Measurements from ENCODE around the gene RNASE13.

Gene RNASE13

GRCh38 chr14:21066882-21067502, 32.4 kb upstream of the RNASE13 start:
- no peak for DNase-seq (ENCODE audit: low read depth in 2 of 2, low spot score in 1 of 2)

DNA sequence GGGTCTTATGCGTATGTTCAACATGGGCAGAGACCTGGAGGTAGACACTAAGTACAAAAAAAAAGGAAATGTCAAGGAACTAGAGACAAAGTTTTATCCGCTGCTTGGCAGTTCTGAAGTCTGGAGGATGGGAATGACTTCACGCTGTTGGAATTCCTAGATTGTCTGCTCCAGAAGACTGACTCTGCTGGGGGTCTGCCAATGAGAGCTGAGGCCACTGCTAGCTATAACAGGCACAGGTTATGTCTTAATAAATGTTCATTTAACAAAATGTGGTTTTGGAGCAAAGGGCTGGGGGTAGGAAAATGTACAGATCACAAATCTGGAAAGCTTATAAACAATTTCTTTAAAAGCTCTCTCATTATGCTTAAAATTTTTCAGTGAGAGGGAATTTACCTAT, 28.9 kb upstream of the RNASE13 start:
- no peak for DNase-seq (ENCODE audit: low read depth in 2 of 2, low spot score in 1 of 2)

DNA sequence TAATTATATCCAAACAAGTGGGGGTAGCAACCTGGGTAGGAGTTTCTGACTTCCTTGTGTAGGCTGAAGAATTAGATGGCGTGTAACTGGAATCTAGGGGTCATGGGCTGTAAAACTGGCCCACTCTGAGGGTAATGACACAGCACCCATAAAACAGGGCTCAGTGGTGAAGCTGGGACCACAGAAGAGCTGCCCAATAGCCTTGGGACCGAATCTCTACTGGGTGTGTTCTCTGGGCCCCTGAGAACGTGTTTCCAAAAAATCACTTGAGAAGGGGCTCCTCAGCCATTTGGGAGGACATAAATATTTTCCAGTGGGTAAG, 26.7 kb upstream of the RNASE13 start:
- no peak for DNase-seq (ENCODE audit: low read depth in 2 of 2, low spot score in 1 of 2)

GRCh38 chr14:21060614-21061346, 26.2 kb upstream of the RNASE13 start:
- DNase-seq (ENCODE audit: low read depth in 2 of 2, low spot score in 1 of 2): no peak

GRCh38 chr14:21059842-21060613, 25.4 kb upstream of the RNASE13 start:
- no peak for DNase-seq (ENCODE audit: low read depth in 2 of 2, low spot score in 1 of 2)

DNA sequence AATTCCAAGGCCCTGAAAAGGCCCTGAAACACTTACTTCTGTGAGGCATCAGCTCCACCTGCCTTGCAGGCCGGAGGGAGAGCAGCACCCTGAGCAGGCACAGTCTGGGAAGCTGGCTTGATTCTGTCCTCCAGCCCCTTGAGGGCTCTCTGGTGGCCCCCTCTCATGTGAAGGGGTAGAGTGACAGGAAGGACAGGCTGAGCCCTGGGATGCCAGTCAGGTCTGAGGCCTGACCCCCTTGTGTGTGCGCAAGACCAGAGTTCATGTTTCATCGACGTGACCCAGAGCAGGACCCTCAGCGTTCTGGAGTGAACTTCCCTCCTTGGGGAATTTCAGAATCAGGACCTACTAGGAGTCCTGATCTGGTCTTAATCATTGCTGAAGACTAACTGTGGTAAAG, 24.3 kb upstream of the RNASE13 start:
- DNase-seq (ENCODE audit: low read depth in 2 of 2, low spot score in 1 of 2): no peak

DNA sequence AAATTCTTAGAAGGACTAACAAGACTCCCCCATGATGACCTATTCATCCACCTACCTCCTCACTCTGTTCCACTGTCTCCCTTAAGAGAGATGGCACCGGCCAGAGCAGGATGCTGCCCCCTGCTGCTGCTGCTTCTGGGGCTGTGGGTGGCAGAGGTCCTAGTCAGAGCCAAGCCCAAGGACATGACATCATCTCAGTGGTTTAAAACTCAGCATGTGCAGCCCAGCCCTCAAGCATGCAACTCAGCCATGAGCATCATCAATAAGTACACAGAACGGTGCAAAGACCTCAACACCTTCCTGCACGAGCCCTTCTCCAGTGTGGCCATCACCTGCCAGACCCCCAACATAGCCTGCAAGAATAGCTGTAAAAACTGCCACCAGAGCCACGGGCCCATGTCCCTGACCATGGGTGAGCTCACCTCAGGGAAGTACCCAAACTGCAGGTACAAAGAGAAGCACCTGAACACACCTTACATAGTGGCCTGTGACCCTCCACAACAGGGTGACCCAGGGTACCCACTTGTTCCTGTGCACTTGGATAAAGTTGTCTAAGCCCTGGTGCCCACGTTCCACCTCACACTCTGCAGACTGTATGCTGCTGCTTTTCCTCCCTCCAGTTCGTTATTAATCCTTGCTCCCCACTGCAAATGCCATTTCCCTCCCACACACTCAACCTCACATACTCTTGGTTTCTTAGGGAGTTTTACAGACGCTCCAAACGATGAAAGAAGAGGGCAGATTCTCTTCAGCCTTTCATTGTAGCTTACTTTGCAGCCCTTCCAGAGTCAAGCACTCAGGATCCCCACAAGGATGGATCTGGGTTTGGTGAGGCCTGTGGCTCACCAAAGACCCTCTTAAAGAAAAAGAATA, 23.4 kb upstream of the RNASE13 start, which contains the start of gene RNASE8:
RNASE8 (plus strand) TSS at position 20 of the 873 bp plus-strand sequence; CDS start at position 91, 71 bp downstream.
- no peak for DNase-seq (ENCODE audit: low read depth in 2 of 2, low spot score in 1 of 2)

DNA sequence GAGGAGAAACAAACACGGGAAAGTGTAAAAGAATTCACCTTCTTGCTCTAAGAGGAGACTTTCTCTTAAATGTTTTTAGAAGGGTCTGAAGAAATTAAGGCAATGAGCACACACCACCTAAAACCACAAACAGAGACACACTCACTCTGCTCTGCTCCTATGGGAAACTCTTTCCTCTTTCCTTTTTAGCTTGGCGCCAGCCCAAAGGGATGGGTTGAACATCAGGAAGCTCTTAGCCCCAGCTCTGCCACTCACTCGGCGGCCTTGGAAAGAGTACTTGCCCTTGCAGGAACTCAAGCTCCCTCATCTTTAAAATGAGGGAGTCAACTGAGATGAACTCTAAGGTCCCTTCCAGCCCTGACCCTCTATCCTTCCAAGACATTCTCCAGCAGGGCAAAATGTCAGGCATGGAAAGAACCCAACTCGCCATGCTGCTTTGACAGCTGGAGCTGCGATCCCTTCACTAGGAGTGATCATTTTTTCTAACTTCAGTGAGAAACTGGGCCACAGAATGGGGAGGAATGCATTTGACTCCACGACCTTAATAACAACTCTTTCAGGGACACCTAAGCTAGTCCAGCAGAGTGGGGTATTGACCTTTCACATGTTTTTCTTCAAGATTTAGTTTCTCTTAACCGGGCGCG, 22.0 kb upstream of the RNASE13 start:
- no peak for DNase-seq (ENCODE audit: low read depth in 2 of 2, low spot score in 1 of 2)

- no peak for DNase-seq (ENCODE audit: low read depth in 2 of 2, low spot score in 1 of 2)
These were observed 21.0 kb upstream of the RNASE13 start for GRCh38 chr14:21055432-21056117.

- DNase-seq (ENCODE audit: low read depth in 2 of 2, low spot score in 1 of 2): no peak
These were observed 20.1 kb upstream of the RNASE13 start for GRCh38 chr14:21054768-21055145.

DNA sequence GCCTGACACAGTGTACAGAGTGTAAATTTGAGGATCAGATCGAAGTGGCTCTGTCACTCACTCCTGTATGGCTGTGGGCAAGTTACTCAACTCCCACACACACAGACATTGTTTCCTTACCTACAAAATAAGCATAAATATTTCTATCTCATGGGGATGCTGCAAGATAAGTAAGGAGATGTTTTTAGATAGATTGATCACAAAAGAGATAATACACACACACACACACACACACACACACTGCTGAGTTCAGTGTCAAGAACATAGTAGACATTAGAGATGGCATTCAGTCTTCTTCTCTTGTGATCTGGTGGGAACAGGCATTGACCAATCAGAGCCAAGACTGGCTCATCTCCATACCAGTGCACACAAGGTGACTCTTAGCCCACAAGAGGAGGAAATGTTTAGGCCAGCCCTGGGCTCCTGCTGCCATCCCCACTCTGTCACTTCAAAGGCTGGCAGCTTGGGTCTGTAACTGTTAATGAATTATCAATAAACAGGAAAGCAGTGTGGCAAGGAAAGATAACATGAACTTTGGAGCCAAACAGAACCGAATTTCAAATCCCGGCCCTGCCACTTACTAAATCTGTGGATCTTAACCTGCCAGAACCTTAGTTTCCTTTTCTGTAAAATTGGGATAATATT, 19.6 kb upstream of the RNASE13 start:
- DNase-seq (ENCODE audit: low read depth in 2 of 2, low spot score in 1 of 2): no peak

GRCh38 chr14:21053184-21054122, 18.8 kb upstream of the RNASE13 start:
- no peak for DNase-seq (ENCODE audit: low read depth in 2 of 2, low spot score in 1 of 2)

DNA sequence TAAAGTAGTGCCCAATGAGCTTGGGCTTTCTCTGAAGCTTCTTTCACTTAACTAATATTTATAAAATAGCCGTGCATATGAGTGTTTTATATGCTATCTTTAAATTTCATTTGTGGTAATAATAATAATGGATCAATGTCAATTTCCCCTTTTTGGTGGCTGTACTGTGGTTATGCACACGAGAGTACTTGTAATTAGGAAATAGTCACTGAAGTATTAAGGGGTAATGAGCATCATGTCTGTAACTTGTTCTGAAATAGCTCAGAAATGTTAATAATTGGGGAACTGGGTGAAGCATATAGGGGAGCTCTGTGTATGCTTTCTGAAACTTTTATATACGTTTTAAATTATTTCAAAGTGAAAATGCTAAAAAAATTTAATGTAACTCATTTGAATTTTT, 16.0 kb upstream of the RNASE13 start:
- no peak for DNase-seq (ENCODE audit: low read depth in 2 of 2, low spot score in 1 of 2)

DNA sequence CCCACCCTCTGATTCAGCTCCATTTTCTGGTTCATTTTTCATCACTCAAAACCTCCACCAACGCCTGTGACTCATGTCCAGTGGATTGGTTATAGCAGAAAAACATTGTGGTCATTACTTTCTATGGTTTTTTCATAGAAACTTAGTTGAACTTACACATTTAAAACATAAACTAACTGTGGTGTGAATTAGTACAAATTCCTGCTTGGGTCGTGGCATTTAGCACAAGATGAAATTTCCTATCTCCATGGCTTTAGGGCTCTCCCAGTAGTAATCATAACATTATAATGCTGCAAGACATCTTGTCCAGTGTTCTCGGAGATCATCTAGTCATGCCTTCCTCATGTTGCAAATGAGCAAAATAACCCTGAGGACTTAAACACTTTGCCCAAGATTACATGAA, 14.7 kb upstream of the RNASE13 start:
- no peak for DNase-seq (ENCODE audit: low read depth in 2 of 2, low spot score in 1 of 2)

DNA sequence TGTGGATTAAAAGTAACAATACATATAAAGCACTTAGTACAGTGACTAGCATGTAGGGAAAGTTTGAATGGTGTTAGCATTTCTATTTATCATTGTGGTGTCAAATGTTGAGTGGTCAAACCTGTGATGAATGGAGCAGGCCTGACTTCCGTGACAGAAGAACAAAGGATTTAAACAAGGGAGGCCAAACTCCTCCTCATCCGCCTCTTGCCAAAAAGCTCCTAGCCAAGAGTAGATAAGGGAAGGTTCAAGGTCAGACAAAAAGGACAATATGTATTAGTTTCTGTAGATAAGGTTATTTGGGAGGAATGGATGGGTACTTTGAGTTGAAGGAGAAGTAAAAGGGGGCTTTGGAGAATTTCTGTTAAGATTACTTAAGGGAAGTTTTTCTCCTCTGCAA, 14.0 kb upstream of the RNASE13 start:
- no peak for DNase-seq (ENCODE audit: low read depth in 2 of 2, low spot score in 1 of 2)

DNA sequence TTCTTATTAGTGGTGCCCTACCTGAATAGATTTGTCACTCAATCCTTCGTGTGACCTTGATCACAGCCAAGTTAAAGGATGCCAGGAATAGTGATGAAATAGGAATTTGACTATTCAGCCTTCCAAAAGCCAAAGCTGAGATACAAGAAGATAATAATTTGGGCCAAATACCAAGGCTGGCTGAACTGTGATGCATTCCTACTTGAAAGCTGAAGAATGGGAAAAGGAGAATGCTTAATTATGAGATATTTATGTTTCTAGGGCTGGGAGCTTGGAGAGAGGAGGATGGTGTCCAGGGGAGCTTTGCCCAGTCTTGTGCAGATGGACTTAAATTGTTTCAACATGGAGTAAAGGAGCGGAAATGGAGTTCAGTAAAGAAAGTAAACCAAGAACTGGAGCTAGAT, 12.8 kb upstream of the RNASE13 start:
- no peak for DNase-seq (ENCODE audit: low read depth in 2 of 2, low spot score in 1 of 2)

GRCh38 chr14:21043974-21044618, 9.5 kb upstream of the RNASE13 start:
- DNase-seq (ENCODE audit: low read depth in 2 of 2, low spot score in 1 of 2): no peak

GRCh38 chr14:21043387-21043973, 8.9 kb upstream of the RNASE13 start:
- no peak for DNase-seq (ENCODE audit: low read depth in 2 of 2, low spot score in 1 of 2)

Measured in stimulated activated CD8-positive, alpha-beta memory T cell treated with anti-CD3 and anti-CD28 coated beads, Interleukin-4, amount 100 ng/mL, for 4 hours (primary cell).